Nucleus accumbens (tissue), 56 donors: ENCODE data around the gene LTK.

Source experiments
- DNase-seq, 56 donors: peaks; one replicate each; lab custom pipeline; 2025; lab: John Stamatoyannopoulos, UW

LTK gene

DNA sequence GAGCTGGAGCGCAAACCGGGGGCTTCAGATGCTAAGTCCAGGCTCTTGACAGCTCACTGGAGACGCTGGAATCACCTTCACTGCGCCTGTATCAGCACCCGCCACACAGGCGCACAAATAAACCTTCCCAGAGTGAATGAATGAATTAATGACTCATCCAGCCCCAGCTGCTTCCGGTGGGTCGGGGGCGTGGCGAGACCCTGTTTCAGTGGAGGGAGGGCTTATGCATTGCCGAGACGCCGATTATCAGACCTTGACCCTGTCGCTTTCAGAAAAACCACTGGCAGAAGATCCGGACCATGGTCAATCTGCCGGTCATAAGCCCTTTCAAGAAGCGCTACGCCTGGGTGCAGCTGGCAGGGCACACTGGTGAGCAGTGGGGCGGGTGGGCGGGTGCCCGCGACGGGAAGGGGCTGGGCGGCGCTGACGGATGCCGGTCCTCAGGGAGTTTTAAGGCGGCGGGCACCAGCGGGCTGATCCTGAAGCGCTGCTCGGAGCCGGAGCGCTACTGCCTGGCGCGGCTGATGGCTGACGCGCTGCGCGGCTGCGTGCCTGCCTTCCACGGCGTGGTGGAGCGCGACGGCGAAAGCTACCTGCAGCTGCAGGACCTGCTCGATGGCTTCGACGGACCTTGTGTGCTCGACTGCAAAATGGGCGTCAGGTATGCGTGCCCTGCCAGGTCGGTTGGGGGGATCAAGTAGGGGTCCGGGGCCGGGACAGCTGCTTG is 12.3 kb downstream of the LTK start:
- DNase-seq, result peak in 1 of 56 donors; percentile 14

DNA sequence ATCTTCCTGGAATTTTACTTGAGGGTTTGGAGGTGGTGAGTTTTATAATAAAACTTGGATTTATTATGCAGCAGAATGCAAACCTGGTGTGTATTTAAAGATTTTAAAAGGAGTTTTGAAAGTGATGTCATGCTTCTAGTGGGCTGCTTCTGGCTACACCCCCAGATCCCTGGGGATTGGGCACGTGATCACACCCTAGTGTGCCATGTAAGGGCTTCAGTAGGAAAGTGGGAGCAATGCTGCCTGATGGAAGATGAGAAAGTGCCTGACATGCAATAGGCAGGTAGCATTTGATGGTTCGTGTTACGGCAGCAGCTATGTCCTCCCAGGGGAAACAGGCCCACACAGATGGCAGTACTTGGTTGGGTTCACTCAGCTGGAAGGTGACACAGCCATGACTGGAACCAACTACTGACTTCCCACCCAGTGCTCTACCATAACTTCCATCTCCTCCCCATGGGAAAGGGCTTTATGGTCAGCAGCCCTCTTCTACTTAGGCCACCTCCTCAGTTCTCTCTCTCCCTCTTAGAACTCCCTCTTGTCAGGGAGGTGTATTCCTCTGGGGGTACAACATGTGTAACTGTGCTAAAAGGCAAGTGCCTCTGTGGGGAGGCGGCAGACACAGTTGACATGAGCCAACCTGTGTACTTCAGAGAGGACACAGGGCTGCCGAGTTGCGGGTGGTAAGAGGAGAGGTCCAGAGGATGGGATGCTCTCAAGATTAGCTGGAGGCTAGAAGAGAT is 14.3 kb downstream of the LTK start:
- peak in 38 of 56 donors; percentile 3 to 87 (median 52) for DNase-seq

DNA sequence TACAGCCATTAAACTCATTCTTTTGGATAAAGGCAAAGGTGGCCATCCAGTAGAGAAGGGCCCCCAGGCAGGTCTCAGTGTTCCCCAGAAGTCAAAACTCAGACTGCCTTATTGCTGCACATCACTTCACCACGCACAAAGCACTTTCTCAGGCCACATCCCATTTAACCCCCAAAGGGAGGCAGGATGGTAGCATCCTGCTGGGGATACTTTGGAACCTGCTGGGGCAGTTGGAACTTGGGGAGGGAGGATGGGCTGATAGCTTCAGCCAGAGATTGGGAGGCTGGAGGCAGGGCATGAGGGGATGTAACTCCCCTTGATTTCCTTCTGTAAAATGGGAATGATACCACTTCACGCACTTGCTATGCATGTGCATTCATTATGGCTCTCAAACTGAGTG is 15.0 kb downstream of the LTK start:
- DNase-seq, result no peak

DNA sequence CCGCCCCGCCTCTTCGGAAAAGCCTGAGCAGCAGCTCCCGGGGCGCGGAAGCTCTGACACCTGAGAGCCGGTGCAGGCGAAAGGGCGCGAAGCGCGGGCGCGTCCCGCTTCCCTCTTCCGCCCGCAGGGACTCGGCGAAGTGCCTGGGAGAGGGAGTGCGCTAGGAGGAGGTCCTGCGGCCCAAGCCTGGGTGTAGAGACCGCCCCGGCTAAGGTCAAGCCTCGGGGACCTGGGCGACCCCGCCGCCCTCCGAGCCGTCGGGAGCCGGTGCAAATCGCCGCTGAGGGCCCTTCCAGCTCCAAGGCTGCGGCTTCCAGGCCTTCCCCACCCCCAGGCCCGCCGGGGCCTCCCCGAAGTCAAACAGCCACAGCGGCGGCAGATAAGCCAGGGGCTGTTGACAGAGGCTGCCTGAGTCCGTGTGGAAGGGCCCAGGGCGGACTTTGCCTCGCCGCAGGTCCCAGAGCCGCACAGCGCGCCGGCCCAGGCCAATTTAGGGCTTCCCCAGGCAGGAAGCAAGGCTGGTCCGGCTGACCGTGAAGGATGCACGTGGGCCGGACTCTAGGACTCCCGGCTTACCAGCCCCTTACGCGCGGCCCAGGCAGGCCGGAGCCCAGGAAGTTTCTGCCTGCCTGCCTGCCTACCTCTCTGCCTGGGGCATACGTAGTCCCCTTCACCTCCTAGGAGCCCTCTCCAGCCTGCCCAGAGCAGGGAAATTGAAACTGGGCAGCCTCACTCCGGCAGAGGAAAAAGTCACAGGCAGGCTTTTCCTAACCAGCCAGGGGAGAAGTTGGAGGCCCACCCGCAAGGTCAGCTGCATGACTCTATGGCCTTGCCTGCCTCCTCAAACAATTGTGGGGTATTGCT is 17.7 kb downstream of the LTK start:
- no peak for DNase-seq

DNA sequence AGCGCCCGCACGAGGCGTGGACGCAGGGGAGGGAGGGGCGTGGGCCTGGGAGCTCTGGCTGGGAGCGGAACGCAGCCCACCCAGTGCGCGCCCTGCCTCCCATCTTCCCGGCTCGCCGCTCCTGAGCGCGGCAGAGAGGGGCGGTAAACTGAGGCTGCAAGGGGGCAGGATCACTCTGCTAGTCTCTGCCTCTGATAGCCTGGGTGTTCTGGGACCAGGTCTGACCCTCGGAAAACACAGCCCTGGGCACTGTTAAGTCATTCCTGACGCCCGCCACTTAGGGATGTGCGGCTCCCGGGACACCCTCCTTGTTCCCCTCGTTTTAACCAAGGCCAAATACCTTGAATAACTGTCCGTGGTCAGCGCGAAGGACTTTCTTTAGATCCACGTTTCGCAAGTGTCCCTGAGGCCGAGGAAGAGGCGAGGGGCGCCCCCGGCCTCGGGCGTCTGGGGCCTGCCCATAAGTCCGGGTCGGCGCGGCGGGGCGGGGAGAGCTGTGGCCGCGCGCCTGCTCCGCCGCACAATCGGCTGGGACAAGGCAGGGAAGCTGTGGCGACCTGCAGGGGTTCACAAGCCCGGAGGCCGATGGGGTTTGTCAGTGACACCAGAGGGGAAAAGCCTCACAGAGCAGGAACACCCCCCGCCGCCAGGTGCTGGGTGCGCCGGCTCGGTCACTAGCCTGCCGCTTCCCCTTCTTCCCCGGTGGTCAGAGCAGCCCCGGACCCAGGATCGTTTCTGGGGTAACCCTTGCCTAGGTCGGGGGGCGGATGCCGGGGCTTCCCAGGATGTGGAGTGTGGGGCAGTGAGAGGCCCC is 18.5 kb downstream of the LTK start:
- DNase-seq, result peak in 3 of 56 donors; percentile 17 to 38 (median 32)

DNA sequence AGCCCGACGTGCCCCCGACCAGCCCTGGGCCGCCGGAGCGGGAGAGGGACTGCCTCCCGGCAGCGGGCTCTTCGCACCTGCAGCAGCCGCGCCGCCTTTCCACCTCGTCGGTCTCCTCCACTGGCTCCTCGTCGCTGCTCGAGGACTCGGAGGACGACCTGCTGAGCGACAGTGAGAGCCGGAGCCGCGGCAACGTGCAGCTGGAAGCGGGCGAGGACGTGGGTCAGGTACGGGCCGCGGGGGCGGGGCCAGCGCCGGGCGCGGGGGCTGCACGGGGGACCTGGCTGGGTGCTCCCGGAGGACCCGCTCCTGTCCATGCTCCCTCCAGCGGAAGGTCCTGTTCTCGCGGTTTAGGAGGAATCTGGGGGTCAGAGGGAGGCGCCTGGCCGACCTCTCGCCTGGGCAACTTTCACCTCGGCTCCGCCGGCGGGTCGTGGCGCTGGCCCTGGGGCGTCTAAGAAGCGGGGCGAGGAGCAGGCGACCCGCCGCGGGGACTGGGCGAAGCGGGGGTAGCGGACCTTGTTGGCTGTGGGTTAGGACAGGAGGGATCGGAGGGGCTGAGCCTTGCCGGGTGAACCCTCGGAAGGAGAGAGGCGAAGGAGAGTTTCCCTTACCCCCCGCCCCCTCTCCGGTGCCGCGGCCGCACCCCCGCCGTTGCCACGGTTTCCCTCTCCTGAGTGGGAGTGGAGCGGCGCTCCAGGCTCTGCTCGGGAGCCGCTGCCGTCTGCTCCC is 19.3 kb downstream of the LTK start:
- peak in 22 of 56 donors; percentile 3 to 61 (median 28) for DNase-seq

DNA sequence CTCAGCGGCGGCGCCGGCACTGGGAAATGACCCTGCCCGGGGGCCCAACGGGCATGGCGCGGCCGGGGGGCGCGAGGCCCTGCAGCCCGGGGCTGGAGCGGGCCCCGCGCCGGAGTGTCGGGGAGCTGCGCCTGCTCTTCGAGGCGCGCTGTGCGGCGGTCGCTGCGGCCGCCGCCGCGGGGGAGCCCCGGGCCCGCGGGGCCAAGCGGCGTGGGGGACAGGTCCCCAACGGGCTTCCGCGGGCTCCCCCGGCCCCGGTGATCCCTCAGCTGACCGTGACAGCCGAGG is 19.8 kb downstream of the LTK start:
- DNase-seq, result no peak

DNA sequence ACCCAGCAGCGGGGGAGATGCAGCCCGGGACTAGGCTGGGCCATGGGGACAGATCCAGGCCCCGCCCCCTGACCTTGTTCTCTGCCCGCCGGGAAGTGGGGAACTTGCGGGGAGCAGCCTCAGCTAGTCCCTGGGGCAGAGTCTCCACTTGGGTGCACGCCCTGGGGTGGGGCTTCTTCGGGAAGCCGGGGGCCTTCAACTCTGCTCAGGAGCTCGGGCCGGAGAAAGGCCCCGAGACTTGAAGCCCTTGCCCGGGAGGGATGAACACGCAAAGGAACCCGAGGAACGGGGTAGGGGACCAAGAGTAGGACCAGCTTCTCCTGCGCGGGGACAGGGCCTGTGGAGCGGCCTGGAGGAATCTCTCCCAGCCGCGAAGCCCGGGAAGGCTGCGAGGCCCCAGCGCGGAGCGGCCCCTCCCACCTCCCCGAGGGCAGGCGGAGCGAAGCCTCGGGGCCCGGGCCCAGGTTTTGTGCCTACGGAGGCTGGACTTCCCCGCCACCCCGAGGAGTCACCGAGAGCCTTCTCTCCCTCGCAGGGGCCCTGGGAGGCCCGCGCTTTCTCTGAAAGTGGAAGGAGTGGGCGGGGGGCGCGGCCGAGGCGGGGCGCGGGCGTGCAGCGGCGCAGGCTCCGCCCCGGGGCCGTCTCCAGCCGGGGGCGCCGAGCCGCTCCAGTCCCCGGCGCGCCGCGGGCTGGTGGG is 20.3 kb downstream of the LTK start, which contains the start of gene ITPKA:
TSS of gene ITPKA (plus strand) at position 670 of the 697 bp plus-strand sequence. CDS start 54 bp downstream, outside the sequence.
- DNase-seq, result peak in 44 of 56 donors; percentile 8 to 73 (median 46)

DNA sequence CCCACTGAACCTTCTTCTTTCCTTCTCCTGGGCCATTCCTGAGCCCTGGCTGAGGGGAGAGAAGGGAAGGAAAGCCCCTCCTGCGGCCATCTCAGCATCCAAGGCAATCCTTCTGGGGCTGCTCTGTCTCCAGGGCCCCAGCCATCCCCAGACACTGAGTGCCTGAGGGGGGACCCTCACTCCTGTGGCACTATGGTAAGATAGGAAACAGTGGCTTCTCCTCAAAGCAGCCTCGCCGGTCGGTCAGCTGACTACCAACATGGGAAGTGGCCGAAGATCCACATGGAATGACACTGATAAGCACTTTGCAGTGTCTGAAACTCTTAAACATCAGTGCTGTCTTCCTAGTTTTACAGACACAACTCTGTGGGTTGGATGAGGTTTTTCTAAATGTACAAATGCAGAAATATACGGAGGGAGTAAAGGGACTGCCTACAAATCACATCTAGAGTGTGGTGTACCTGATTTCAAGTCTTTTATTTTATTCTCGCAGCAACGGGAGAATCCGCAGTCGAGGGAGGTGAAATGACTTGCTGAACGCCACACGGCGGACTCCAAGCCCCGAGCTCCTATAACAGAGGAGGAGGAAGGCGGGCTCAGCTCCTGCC is 20.9 kb downstream of the LTK start:
- DNase-seq, result no peak

DNA sequence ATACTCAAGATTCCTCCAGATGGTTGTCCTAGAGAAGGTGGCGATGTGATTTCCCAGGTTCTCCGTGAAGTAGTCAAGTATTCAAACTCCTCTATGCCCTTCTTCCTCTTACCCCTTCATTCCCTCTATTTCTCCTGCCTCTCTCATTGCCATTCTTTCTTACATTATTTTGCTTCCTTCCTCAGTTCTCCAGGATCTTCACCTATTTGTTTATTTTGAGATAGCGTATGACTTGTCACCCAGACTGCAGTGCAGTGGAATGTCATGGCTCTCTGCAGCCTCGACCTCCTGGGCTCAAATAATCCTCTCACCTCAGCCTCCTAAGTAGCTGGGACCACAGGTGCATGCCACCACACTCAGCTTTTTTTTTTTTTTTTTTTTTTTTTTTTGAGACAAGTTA is 21.7 kb downstream of the LTK start:
- DNase-seq, result no peak

DNA sequence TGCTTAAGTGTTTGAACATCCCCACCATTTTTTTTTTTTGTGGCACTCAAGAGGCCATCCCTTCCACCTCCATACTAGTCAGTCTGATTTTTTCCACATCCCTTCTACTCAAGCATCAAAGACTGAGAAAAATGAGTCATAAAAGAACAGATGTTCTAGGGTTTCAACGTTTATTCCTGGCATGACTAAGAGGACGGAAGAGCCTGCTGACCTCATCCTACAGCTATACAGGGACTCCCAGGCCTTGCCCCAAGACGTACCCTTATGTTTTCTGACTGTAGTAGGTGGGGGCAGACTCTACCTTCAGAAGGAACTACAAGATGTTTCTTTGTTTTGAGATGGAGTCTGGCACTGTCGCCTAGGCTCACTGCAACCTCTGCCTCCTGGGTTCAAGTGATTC is 23.3 kb downstream of the LTK start:
- DNase-seq, result no peak

DNA sequence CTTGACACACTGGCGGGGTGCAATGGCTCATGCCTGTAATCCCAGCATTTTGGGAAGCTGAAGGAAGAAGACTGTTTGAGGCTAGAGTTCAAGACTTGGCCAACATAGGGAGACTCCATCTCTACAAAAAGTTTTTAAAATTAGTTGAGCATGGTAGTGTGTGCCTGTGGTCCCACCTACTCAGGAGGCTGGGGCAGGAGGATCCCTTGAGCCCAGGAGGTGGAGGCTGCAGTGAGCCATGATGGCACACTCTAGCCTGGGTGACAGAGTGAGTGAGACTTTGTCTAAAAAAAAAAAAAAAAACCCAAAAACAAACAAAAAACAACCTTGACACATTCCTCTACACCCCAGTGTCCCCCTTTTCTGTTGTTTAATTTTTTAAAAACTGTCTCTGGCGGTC is 24.0 kb downstream of the LTK start:
- DNase-seq, result no peak

DNA sequence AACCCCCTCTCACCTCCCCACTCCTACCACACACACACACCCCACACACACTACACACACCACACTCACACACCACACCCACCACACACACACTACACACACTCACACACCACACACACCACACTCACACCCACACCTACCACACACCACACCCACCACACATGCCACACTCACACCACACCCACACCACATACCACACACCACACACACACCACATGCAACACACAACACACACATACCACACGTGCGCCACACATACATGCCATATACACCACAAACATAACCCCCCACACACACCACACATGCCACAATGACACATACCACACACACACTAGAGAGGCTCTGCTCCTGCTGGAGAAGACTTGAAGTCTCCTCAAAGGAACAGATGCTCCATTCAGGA is 25.8 kb downstream of the LTK start:
- DNase-seq, result no peak

DNA sequence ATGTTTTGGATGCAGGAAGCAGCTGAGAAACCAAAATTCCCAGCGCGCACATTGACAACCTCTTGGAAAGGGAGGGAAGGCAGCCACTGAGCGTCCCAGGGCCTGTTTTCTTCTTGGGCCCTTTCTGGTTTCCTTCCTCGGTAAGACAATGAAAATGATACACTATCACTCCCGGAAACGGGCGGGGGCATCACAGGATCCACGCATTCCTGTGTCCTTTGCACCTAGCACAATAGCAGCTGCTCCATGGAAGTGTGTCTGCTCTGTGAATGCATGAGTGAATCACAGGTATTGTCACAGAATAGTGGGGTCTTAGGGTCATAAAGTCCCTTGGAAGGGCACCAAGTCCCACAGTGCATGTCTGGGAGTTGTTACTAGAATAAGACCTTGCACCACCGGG is 26.2 kb downstream of the LTK start:
- no peak for DNase-seq

DNA sequence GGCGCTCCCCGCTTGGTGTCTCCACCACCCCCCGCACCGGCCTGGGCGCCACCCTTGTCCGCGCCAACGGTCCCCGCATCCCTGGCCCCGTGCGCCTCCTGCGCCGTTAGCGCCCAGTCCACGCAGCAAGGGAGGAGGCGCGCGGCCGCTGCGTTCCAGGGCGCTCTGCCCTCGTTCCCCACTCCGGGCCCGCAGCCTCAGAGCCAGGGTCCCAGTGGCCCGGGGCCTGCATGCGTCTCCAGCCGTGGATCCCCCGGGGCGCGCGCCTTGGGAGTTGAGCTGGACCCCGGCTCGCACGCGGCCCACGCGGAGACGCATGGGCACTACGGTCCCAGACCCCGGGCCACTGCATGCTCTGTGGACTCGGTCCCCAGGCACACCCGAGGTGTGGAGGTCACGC is 27.3 kb downstream of the LTK start:
- DNase-seq, result no peak

DNA sequence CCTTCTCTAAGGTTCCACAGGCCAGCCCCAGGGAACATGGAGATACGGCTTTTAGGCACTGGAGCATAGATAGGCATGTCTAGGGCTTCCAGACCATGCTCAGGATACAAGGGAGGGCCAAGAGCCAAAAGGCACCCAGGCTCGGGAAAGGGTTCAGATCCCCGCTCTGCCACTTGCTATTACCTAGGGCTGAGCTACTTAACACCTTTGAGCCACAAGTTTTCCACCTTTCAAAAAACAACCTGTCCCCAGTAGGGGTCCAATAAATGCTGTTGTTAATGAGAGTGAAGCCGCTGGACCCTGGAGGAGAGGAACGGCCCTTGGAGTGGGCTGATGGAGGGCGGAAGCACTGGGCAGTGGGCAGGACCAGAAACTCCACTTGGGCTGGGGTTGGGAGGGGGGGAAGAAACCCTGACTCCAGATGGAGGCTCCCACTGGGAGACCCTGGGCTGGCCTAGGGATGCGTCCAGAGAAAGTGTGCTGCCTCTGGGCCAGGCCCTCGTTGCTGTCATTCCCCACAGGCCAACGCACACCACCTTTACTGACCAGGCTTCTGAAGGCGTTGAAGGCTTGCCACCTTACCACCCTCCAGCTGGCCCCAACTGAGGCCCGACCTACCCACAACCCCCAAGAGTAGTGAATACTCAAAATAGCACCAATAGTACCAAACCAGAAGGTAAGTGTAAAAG is 28.5 kb downstream of the LTK start:
- no peak for DNase-seq

DNA sequence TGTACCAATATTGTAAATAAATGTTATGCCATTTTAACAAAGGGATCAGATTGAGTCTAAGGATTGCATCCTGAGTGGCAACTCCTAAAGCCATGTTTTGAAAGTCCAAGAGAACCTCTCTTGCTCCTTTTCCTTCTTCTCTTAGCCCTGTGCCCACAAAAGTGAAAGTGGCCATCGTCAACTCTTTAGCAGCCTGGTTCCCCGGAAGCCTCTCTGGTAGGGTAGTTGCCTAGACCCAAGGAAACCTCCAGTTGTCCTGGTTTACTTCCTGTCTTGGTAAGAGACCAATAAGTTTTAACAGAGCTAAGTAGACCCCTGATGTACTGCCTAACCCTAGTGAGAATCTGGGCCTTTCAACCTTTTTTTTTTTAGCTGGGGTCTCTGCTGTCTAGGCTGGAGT is 30.1 kb downstream of the LTK start:
- DNase-seq, result no peak

DNA sequence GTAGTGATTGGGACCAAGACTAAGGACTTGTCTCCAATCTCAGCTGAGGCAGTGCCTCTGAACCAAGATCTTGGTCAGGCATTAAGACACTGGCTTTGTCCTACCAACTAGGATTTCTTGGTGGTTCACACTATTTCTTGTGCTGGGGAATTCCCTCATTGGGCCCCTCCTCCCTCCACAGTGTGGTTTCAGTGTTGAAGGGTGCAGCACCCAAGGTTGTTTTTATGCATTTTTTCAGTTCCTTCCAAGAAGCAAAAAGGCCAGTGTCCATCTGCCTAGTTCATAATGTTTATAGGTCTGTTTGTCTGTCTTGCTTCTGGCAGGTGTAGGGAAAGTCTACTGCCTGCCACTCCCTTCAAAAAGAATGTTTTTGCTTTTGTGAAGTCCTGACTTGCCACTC is 30.5 kb downstream of the LTK start:
- DNase-seq, result no peak
